ENCODE results near the gene PYGO2.
A peak's percentile ranks its signal among the peaks of the same experiment; 100 is the strongest.

- TF ChIP-seq, protein P1, sequence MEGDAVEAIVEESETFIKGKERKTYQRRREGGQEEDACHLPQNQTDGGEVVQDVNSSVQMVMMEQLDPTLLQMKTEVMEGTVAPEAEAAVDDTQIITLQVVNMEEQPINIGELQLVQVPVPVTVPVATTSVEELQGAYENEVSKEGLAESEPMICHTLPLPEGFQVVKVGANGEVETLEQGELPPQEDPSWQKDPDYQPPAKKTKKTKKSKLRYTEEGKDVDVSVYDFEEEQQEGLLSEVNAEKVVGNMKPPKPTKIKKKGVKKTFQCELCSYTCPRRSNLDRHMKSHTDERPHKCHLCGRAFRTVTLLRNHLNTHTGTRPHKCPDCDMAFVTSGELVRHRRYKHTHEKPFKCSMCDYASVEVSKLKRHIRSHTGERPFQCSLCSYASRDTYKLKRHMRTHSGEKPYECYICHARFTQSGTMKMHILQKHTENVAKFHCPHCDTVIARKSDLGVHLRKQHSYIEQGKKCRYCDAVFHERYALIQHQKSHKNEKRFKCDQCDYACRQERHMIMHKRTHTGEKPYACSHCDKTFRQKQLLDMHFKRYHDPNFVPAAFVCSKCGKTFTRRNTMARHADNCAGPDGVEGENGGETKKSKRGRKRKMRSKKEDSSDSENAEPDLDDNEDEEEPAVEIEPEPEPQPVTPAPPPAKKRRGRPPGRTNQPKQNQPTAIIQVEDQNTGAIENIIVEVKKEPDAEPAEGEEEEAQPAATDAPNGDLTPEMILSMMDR (conservative IDR thresholded peaks at IDR 0.05; ENCODE audit: low read length): peak; percentile 74
- no peak for TF ChIP-seq EZH2phosphoT487 (IDR thresholded peaks at IDR 0.05; ENCODE audit: borderline replicate concordance, low read depth, low read length)
These were observed 25.0 kb downstream of the PYGO2 start, which contains the start of gene PMVK for GRCh38 chr1:154936555-154937084.
